DOHH2 (cell line): ENCODE data around the gene FAM120C.

Experiments
- H3F3A ChIP-seq: fragments of 200-600 bp; sonication (generic), shearing (Covaris generic); 2 replicates; pipeline ENCODE4 v1.6.0; 2016; ENCODE audit warnings: antibody characterized with exemption, mild to moderate bottlenecking; ENCODE audit not compliant: control insufficient read depth, insufficient read depth
- H3K27ac ChIP-seq: fragments of 200-600 bp; sonication (generic); 2 replicates; pipeline ENCODE4 v1.5.1; 2014; ENCODE audit warnings: low read depth, mild to moderate bottlenecking, low read length, moderate library complexity
- H3K27me3 ChIP-seq: fragments of 200-600 bp; sonication (generic); 2 replicates; pipeline ENCODE4 v1.6.1; 2014; ENCODE audit warnings: mild to moderate bottlenecking, low read length, mixed read lengths; ENCODE audit not compliant: control insufficient read depth
- H3K36me3 ChIP-seq: fragments of 200-600 bp; sonication (generic); 2 replicates; pipeline ENCODE4 v1.6.1; 2014; ENCODE audit warnings: mild to moderate bottlenecking, low read length, moderate library complexity, mixed read lengths; ENCODE audit not compliant: control insufficient read depth
- H3K4me1 ChIP-seq: fragments of 200-600 bp; sonication (generic); 2 replicates; pipeline ENCODE4 v1.6.1; 2014; ENCODE audit warnings: mild to moderate bottlenecking, low read length, mixed read lengths; ENCODE audit not compliant: control insufficient read depth
- H3K4me2 ChIP-seq: fragments of 200-600 bp; sonication (generic); 2 replicates; pipeline ENCODE4 v1.6.0; 2014; ENCODE audit warnings: mild to moderate bottlenecking, low read length, moderate library complexity
- H3K4me3 ChIP-seq: fragments of 200-600 bp; sonication (generic); 2 replicates; pipeline ENCODE4 v1.5.1; 2014; ENCODE audit warnings: mild to moderate bottlenecking, low read length, mixed read lengths
- H3K79me2 ChIP-seq: fragments of 200-600 bp; sonication (generic); 2 replicates; pipeline ENCODE4 v1.6.1; 2014; ENCODE audit warnings: mild to moderate bottlenecking, low read length, mixed read lengths; ENCODE audit not compliant: control insufficient read depth
- H3K9me2 ChIP-seq: fragments of 200-600 bp; sonication (generic); replicated peaks from 2 replicates; pipeline ENCODE4 v1.6.1; 2014; ENCODE audit warnings: mild to moderate bottlenecking, low read length, mixed read lengths; ENCODE audit not compliant: control insufficient read depth
- H3K9me3 ChIP-seq: fragments of 200-600 bp; sonication (generic); 2 replicates; pipeline ENCODE4 v1.6.1; 2014; ENCODE audit warnings: antibody characterized with exemption, low read length, mixed read lengths; ENCODE audit not compliant: control insufficient read depth, insufficient read depth
- H4K20me1 ChIP-seq: fragments of 200-600 bp; sonication (generic); 2 replicates; pipeline ENCODE4 v1.6.0; 2014; ENCODE audit warnings: low read depth, mild to moderate bottlenecking, antibody characterized with exemption, low read length, moderate library complexity; ENCODE audit not compliant: control insufficient read depth, insufficient read depth
- CTCF ChIP-seq: fragments of 200-600 bp; sonication (generic); IDR thresholded peaks from one replicate; pipeline ENCODE4 v1.5.1; 2014; ENCODE audit warnings: antibody characterized with exemption, mild to moderate bottlenecking, low read depth, low read length; ENCODE audit not compliant: poor library complexity, severe bottlenecking
- EZH2phosphoT487 ChIP-seq: fragments of 200-600 bp; sonication (generic); IDR thresholded peaks from 2 replicates; pipeline ENCODE4 v1.6.1; 2017; ENCODE audit warnings: borderline replicate concordance, mild to moderate bottlenecking, antibody characterized with exemption, low read length, moderate library complexity, mixed read lengths

FAM120C gene

GRCh38 chrX:54182864-54183613, at the start of gene FAM120C:
TSS of gene FAM120C (minus strand) at chrX:54183254. CDS start at chrX:54183198, 56 bp downstream.
- peaks cover 33% of the 10 kb centered on the region for H3K4me1 ChIP-seq
- H3K9me3 ChIP-seq = no peaks in the 10 kb centered on the region
- H3K36me3 ChIP-seq = peaks cover 46% of the 10 kb centered on the region
- peak within 1 kb of the TSS; percentile 79 for H3K27ac ChIP-seq
- H3K79me2 ChIP-seq = peaks cover 54% of the 10 kb centered on the region
- H3K9me2 ChIP-seq = no peaks in the 10 kb centered on the region
- no peaks in the 10 kb centered on the region for H3F3A ChIP-seq
- TF ChIP-seq EZH2phosphoT487 = no peak
- H3K27me3 ChIP-seq = no peaks in the 10 kb centered on the region
- H4K20me1 ChIP-seq = peaks cover 23% of the 10 kb centered on the region; the same call in 1 of the 2 replicates
- H3K4me3 ChIP-seq = peak within 1 kb of the TSS; percentile 86
- peak within 1 kb of the TSS; percentile 91 for H3K4me2 ChIP-seq

DNA sequence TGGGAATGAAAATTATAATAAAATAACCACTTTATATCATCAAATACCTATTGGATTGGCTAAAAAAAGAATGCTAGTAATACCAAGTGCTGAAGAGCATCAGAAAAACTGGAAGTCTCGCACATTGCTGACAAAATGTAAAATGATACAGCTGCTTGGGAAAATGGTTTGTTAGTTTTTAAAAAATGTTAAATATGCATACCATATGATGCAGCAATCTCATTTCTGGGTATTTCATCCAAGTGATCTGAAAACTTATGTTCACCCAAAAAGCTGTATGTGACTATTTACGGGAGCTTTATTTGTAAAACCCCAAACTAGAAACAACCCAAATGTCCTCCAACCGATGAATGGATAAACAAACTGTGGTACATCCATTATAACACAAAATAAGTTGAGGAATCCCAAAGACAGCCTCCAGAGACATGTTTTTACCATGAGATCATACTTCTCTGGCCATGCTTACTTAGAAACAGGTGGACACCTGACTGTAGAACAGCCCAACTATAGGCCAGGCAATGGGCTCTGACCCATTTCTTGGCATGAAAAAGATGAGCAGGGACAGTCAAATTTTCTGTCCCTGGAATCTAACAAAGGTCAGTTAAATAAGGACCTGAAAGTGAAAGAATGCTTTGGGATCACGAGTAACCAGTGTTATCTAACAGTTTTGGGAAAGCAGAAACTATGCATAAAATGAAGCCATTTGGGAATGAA, 47.5 kb upstream of the FAM120C start:
- no peaks in the 10 kb centered on the region for H3K9me3 ChIP-seq

GRCh38 chrX:54223581-54223980, 40.5 kb upstream of the FAM120C start:
- Histone ChIP-seq H3K9me2 (no peaks in the 10 kb centered on the region), H3K79me2 (no peaks in the 10 kb centered on the region), H3K4me1 (no peaks in the 10 kb centered on the region), H3K27me3 (no peaks in the 10 kb centered on the region), H3K4me2 (no peak overlapping the region), H3K9me3 (no peaks in the 10 kb centered on the region), H3K4me3 (no peak overlapping the region), H3K36me3 (no peaks in the 10 kb centered on the region), H4K20me1 (no peaks in the 10 kb centered on the region), H3F3A (no peaks in the 10 kb centered on the region), H3K27ac (no peak overlapping the region)
- no peak for TF ChIP-seq EZH2phosphoT487
- TF ChIP-seq CTCF = no peak

More for the DNA sequence above, 47.5 kb upstream of the FAM120C start:
- Histone ChIP-seq H3K4me2 (no peak overlapping the region), H3K27ac (no peak overlapping the region), H3K4me3 (no peak overlapping the region), H3K27me3 (no peaks in the 10 kb centered on the region), H4K20me1 (no peaks in the 10 kb centered on the region), H3K36me3 (no peaks in the 10 kb centered on the region), H3K79me2 (no peaks in the 10 kb centered on the region), H3K9me2 (no peaks in the 10 kb centered on the region), H3F3A (no peaks in the 10 kb centered on the region), H3K4me1 (no peaks in the 10 kb centered on the region)
- no peak for TF ChIP-seq EZH2phosphoT487

DNA sequence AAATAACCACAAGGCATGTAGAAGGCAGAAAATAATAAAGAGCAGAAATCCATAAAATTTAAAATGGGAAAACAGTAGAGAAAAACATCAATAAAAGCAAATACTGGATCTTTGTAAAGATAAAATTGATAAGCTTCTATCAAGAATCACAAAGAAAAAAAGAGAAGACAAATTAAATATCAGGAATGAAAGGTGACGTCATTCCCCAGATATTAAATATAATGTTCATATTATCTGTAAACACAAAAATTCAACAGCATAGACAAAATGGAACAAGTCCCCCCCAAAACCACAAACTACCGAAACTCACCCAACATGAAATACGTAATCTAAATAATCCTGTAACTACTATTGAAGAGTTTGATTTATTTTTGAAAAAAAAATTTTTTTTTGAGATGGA, 30.5 kb upstream of the FAM120C start:
- H3K36me3 ChIP-seq = no peaks in the 10 kb centered on the region
- H3K9me3 ChIP-seq = no peaks in the 10 kb centered on the region

More for the DNA sequence above, 30.5 kb upstream of the FAM120C start:
- H4K20me1 ChIP-seq = no peaks in the 10 kb centered on the region
- H3K79me2 ChIP-seq = no peaks in the 10 kb centered on the region
- H3K9me2 ChIP-seq = no peaks in the 10 kb centered on the region
- H3F3A ChIP-seq = no peaks in the 10 kb centered on the region
- H3K4me2 ChIP-seq = no peak overlapping the region
- no peaks in the 10 kb centered on the region for H3K27me3 ChIP-seq
- no peak overlapping the region for H3K4me3 ChIP-seq
- TF ChIP-seq EZH2phosphoT487 = no peak
- no peak for TF ChIP-seq CTCF
- no peak overlapping the region for H3K27ac ChIP-seq
- H3K4me1 ChIP-seq = no peaks in the 10 kb centered on the region
